ENCODE measurements around the gene ADPRS.

- no peak for TF ChIP-seq CTCF (IDR thresholded peaks at IDR 0.05)
- no peak for TF ChIP-seq POLR2A (IDR thresholded peaks at IDR 0.05)
Observed at GRCh38 chr1:36088265-36088576, 471 bp upstream of the ADPRS start.
